ENCODE data around the gene KHDRBS1.
A peak's percentile ranks its signal among the peaks of the same experiment; 100 is the strongest.
"Not testable (repeated sequence)": the region's sequence is repeated elsewhere in the genome, so short reads cannot be mapped to it uniquely, and the experiment has no call there.

Gene KHDRBS1

DNA sequence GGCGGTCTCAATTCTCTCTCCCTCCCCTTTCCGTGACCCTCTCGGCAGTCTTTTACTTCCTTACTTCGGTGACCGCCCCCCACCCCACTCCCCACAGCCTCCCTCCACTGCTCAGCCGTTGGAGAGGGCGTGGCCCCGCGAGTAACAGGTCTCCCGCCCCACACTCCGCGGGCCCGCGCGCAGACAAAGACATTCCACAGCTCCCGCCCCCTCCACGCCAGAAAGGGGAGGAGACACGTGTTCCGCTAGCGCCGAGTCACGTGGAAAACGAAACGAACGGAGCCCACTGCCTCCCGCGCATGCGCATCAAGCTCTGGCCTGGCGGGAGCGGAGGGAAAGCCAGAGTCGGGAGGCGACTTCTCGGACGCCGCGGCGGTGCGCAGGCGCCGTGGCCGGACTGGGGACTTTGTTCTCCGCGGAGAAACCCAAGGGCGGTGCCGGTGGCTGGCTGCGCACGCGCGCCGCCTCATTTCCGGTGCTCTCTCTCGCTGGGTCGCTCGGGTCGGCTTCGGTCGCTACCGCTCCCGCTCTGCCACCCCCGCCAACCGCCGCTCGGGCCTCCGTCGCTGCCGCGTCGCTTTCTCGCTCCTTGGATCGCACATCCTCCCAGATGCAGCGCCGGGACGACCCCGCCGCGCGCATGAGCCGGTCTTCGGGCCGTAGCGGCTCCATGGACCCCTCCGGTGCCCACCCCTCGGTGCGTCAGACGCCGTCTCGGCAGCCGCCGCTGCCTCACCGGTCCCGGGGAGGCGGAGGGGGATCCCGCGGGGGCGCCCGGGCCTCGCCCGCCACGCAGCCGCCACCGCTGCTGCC, at the start of gene KHDRBS1:
TSS of gene KHDRBS1 (plus strand) at position 483 of the 813 bp plus-strand sequence. CDS start at position 611, 128 bp downstream.
- peak; percentile 99 for FAIRE-seq

DNA sequence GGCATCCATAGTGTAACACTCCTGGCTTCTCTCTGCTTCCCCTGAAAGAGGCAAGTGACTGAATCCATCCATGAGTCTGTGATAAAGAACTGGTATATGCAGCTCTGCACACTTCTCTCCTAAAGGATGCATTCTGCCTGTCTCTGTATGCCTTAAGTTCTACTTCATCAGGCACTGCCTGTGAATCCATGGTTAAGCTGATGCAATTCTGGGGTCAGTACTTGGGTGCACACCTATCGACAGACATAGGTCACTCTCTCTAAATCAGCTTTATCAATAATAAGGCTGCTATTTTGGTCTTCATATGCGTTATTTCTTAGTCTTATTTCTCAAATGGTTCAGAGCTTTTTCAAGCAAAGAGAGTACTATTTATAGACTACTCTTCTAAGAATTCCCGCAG, 42.8 kb upstream of the KHDRBS1 start:
- DNase-seq (ENCODE audit: insufficient read length, low spot score) (no peak), FAIRE-seq (no peak)

More for the DNA sequence above, at the start of gene KHDRBS1:
- DNase-seq (ENCODE audit: insufficient read length, low spot score), result peak; percentile 95

GRCh38 chr1:31976401-31976800, 37.3 kb upstream of the KHDRBS1 start:
- no peak for FAIRE-seq
- DNase-seq (ENCODE audit: insufficient read length, low spot score), result no peak

- DNase-seq (ENCODE audit: insufficient read length, low spot score), result no peak
- no peak for FAIRE-seq
Observed at GRCh38 chr1:31977385-31978131, 36.1 kb upstream of the KHDRBS1 start.

DNA sequence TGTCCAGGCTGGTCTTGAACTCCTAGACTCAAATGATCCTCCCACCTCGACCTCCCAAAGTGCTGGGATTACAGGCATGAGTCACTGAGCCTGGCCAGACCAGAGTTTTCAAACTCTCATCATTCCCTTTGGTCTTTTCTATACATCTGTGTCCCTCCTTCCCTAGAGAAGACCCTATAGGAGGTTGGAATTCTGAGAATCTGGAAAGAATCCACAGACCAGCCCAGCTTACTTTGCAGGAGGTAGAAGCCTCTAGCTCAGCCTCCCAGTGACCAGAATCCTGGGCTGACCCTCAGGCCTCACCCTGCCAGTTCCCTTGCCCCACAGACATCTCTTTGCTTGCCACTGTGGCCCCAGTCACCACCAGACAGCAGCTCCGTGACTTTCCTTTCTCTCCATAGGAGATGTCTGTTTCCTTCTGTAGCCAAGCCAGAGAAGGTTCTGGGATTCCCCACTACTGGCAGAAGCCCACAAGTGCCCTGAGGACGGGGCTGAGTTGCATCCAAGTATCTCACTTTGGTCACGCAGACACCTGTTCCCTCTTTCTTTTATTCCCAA, 34.7 kb upstream of the KHDRBS1 start:
- DNase-seq (ENCODE audit: insufficient read length, low spot score) (no peak), FAIRE-seq (no peak)

- peak; percentile 82 for FAIRE-seq
Observed at GRCh38 chr1:31980835-31981455, 32.7 kb upstream of the KHDRBS1 start.

GRCh38 chr1:31981456-31981839, 32.2 kb upstream of the KHDRBS1 start:
- FAIRE-seq (peak; percentile 33), DNase-seq (ENCODE audit: insufficient read length, low spot score) (no peak)

More at GRCh38 chr1:31980835-31981455, 32.7 kb upstream of the KHDRBS1 start:
- DNase-seq (ENCODE audit: insufficient read length, low spot score), result no peak

DNA sequence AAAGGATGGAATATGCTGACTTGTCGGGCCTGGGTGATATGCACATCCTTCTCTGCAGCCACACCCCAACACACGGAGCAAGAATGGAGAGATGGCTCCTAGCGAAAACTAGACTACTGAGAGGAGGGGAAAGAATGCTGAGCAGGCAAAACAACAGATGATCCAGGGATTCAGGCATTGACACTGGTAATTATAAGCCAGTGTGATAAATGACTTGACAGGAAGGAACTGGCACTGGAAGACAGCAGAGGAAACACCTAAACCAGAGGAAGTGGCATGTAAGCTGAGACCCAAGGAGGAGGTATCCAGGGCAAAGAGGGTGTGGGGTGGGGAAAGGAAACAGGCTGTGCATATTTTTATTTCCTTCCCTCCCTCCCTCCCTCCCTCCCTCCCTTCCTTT, 31.7 kb upstream of the KHDRBS1 start:
- DNase-seq (ENCODE audit: insufficient read length, low spot score) (no peak), FAIRE-seq (peak; percentile 39)

GRCh38 chr1:31984419-31985347, 29.0 kb upstream of the KHDRBS1 start:
- peak; percentile 23 for FAIRE-seq
- DNase-seq (ENCODE audit: insufficient read length, low spot score), result no peak

DNA sequence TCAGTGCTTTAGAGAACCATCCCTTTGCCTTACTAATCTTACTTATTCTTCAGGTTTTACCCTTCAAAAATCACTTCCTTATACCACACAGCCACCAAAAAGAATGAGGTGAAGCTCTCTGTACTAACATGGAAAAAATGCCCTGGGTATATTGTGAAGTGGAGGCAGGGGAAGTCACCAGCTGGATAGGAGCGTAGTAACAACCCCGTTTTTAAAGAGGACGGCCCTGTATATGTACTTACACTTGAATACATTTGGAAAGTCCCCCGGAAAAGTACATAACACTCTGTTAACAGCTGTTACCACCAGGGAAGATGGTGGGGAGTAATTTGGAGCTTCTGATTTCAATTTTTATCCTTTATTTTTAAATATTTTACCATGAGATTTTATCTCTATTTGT, 28.2 kb upstream of the KHDRBS1 start:
- FAIRE-seq, result peak; percentile 68
- DNase-seq (ENCODE audit: insufficient read length, low spot score), result no peak

DNA sequence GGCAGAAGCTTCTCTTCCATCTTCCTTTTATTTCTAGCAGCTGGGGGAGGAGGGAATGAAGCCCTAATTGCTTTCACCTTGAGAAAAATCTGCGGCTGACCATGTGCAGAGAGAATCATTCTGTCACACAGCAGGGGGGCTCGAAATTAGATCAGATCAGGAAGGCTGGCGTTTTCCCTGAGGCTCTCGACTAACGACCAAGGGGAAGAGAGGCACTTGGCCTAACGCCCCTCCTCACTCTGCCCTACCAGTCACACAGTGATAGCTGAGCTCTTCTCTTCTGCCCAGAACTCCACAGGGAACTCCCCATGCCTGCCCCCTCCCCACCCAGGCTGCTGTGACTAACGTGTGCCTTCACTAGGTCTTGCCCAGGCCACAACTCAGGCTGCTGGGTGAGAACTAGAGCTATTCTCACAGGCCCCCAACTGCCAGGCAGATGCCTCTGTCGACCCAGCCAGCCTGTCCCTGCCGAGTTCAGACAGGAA, 26.5 kb upstream of the KHDRBS1 start:
- DNase-seq (ENCODE audit: insufficient read length, low spot score) (no peak), FAIRE-seq (no peak)

- FAIRE-seq, result no peak
- no peak for DNase-seq (ENCODE audit: insufficient read length, low spot score)
Observed at GRCh38 chr1:31989964-31990363, 23.7 kb upstream of the KHDRBS1 start.

GRCh38 chr1:31991182-31991581, 22.5 kb upstream of the KHDRBS1 start:
- DNase-seq (ENCODE audit: insufficient read length, low spot score) (no peak), FAIRE-seq (no peak)

DNA sequence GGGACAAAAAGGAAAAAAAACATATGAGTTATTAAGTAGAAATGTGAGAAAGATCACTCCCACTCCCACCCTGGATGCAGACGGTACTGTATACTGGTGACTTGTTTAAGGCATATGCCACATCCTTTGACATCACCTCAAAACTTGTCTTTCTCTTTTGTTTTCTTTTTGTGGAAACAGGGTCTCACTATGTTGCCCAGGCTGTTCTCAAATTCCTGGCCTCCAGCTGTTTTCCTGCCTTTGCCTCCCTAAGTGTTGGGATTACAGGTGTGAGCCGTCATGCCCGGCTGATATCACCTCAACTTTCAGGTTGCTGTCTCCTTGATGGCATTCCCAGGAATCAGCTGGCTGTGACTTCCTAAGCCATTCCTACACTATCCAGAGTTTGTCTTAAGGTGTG, 18.4 kb upstream of the KHDRBS1 start:
- FAIRE-seq (no peak), DNase-seq (ENCODE audit: insufficient read length, low spot score) (no peak)

DNA sequence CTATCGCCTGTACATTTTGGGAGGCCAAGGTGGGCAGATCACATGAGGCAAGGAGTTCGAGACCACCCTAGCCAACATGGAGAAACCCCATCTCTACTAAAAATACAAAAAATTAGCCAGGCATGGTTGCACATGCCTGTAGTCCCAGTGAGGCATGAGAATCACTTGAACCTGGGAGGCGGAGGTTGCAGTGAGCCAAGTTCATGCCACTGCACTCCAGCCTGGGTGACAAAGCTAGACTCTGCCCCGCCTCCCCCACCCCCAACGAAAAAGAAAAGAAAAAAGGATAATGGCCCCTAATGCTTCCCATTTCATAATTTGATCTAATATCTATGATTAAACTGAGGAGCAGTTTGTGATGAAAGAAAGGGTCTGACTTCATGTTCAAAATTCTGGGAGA, 17.5 kb upstream of the KHDRBS1 start:
- not testable (repeated sequence) for DNase-seq (ENCODE audit: insufficient read length, low spot score); FAIRE-seq

DNA sequence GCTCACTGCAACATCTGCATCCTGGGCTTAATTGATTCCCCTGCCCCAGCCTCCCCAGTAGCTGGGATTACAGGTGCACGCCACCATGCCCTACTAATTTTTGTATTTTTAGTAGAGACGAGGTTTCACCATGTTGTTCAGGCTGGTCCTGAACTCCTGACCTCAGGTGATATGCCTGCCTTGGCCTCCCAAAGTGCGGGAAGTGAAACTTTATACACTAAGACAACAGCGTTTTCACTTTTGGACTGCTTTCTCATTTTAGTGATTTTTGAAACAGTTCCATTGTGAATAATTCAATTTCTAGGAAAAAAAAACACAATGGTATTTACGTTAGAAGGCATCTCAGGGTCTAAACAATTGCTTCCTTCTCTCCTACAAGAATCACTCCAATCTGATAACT, 11.8 kb upstream of the KHDRBS1 start:
- FAIRE-seq (no peak), DNase-seq (ENCODE audit: insufficient read length, low spot score) (no peak)

DNA sequence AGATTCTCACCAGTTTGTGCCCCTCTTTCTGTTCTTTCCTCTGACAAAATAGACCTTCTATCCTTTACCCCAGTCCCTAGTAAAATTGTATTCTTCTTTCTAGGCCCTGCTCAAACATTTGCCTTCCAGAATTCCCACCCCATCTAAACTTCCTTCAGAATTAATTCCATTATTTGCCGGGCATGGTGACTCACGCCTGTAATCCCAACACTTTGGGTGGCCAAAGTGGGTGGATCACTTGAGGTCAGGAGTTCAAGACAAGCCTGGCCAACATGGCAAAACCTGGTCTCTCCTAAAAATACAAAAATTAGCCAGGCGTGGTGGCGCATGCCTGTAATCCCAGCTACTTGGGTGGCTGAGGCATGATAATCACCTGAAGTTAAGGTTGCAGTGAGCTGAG, 11.4 kb upstream of the KHDRBS1 start:
- FAIRE-seq; DNase-seq (ENCODE audit: insufficient read length, low spot score): not testable (repeated sequence)

DNA sequence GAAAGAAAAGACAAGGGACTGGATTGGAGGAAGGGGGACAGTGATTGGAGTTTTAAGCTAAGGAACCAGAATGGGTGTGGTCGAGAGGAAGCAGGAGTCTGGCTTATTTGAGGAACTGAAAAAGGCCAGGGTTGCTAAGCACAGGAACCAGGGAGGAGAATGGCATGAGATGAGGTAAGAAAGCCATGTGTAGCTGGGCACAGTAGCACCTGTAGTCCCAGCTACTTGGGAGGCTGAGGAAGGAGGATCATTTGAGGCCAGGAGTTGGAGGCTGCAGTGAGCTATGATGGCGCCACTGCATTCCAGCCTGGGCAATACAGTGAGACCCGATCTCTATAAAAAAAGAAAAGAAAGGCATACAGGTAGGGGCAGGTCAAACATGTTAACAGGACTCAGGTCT, 8.1 kb upstream of the KHDRBS1 start:
- DNase-seq (ENCODE audit: insufficient read length, low spot score) (no peak), FAIRE-seq (no peak)

GRCh38 chr1:32007591-32007940, 6.1 kb upstream of the KHDRBS1 start:
- DNase-seq (ENCODE audit: insufficient read length, low spot score) (no peak), FAIRE-seq (no peak)

DNA sequence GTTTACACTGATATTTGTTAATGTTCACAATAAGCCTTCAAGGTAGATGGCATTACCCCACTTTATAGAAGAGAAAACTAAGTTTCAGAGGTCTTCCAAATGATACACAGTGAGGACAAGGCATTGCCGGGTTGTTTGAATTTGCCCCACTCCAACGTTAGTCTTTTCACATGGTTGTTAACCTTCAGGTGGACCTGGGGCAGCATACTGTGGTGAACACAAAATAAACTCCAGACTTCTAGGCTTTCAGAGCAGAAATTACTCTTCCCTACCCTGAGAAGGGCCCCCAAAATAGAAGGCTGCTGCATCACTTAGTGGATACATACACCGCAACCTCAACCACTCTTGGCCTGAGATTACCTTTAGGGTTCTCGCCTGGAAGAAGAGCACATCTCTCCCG, 3.4 kb upstream of the KHDRBS1 start:
- no peak for DNase-seq (ENCODE audit: insufficient read length, low spot score)

More for the DNA sequence above, 3.4 kb upstream of the KHDRBS1 start:
- no peak for FAIRE-seq
